ENCODE measurements around the gene MSMP. TPM values are rescaled to one million over a fixed set of nuclear protein-coding genes. Genes with fewer than 3 reads are reported as not detected.

The MSMP gene
- total and polyA plus RNA-seq, 5 donors from 2014 or later, result 0.69 TPM; not detected in 4

DNA sequence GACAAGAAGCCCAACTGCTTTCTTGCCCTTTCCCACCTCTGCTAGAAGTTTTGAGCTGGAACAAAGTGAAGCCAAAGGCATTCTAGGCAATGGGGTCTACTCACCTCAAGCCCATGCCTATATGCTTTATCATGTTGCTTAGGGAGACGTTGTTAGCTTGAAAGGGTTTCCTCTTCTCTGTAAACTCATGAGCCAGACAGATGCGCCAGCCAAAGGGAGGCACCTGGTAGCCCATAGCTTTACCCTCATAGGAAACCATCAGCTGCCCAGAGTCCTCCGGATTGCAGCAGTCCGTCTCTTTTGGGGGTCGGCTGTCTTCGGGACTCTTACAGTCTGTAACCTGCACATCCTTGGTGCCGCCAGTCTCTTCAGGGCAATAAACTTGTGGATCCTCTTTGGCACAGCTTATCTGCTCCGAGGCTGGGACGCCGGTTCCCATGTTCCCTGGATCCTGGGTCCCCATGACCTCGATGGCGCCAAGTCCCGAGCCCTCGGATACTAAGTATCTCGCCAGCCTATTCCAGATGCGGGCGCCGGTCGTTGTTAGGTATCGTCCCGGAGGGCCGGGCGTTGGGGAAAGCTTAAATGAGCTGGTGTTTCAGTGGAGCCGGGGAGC lies 5.7 kb downstream of the MSMP start:
- peak overlapping the region; percentile 80 for H3K27ac ChIP-seq (ENCODE audit: insufficient read depth, low read length, poor library complexity, severe bottlenecking)
- Mint-ChIP-seq H3K27me3 (no peaks in the 10 kb centered on the region), H3K27ac (peak overlapping the region; percentile 66 to 82 (median 80)), H3K36me3 (peaks cover 35% of the 10 kb centered on the region), H3K4me1 (peaks cover 24 to 66% (median 47%) of the 10 kb centered on the region in 4 donors), H3K9me3 (no peaks in the 10 kb centered on the region), H3K4me3 (peak overlapping the region; percentile 92 to 95 (median 93))
- peaks cover 46% of the 10 kb centered on the region for H3K4me1 ChIP-seq (ENCODE audit: control insufficient read depth, insufficient read depth, low read length, poor library complexity, severe bottlenecking)
- DNase-seq, result peak in 1 of 3 donors; percentile 42
- H3K4me3 ChIP-seq (ENCODE audit: low read depth, low read length), result peak overlapping the region; percentile 87
- H3K9me3 ChIP-seq (ENCODE audit: control insufficient read depth in 2 of 2, low read length in 2 of 2), result no peaks in the 10 kb centered on the region
- ATAC-seq (ENCODE audit: low read depth in 2 of 2), result no peak
- H3K36me3 ChIP-seq (ENCODE audit: control insufficient read depth, insufficient read depth, low read length), result peaks cover 30% of the 10 kb centered on the region
- H3K27me3 ChIP-seq (ENCODE audit: control insufficient read depth, insufficient read depth, low read length), result no peaks in the 10 kb centered on the region

DNA sequence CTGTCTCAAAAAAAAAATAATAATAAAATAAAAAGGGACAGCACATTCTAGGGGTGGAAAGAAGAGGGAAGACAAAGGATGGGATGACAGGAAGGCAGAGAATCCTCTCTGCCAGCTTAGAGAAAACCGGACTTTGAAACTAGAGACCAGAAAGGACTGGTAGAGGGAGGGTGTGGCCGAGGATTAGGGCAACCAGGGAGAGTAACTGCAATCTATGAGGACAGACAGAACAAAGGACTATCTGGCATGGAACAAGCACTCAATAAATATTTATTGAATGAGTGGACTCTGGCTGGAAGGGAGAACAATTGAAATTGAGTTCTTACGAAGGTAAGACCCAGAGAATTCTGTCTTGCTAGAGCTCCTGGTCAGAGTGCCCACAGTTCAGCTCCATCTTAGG lies 7.5 kb downstream of the MSMP start:
- H3K36me3 Mint-ChIP-seq, result peaks cover 37% of the 10 kb centered on the region
- Histone ChIP-seq H3K4me1 (ENCODE audit: control insufficient read depth, insufficient read depth, low read length, poor library complexity, severe bottlenecking) (peaks cover 46% of the 10 kb centered on the region), H3K36me3 (ENCODE audit: control insufficient read depth, insufficient read depth, low read length) (peaks cover 31% of the 10 kb centered on the region), H3K4me3 (ENCODE audit: low read depth, low read length) (peak overlapping the region; percentile 87), H3K27ac (ENCODE audit: insufficient read depth, low read length, poor library complexity, severe bottlenecking) (peak overlapping the region; percentile 7), H3K27me3 (ENCODE audit: control insufficient read depth, insufficient read depth, low read length) (no peaks in the 10 kb centered on the region), H3K9me3 (ENCODE audit: control insufficient read depth in 2 of 2, low read length in 2 of 2) (no peaks in the 10 kb centered on the region)
- no peaks in the 10 kb centered on the region for H3K27me3 Mint-ChIP-seq
- H3K27ac Mint-ChIP-seq, result peak overlapping the region in 2 of 3 donors; percentile 66 to 86
- H3K9me3 Mint-ChIP-seq, result no peaks in the 10 kb centered on the region
- ATAC-seq (ENCODE audit: low read depth in 2 of 2) (no peak), DNase-seq (no peak)
- H3K4me3 Mint-ChIP-seq, result peak overlapping the region; percentile 92 to 95 (median 93)
- H3K4me1 Mint-ChIP-seq, result peaks cover 24 to 64% (median 51%) of the 10 kb centered on the region in 4 donors

DNA sequence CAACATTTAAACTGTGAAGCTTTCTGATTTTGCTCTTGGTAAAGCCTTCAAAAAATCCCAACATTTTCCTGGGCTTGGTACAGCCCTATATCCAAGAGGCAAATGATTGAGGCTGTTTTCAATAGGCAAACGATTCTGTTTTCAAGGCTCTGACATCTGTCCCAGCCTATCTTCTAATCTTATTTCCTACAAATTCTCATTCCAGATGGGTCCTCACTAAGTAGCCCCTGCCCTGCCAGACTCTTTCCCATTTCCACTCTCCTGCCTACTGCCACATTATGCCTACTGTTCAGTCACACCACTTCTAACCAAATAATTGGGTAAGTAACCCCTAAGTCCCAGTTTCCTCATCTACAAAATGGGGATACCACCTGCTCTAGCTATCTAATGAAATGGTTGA lies 8.5 kb downstream of the MSMP start:
- no peak for ATAC-seq (ENCODE audit: low read depth in 2 of 2)
- Mint-ChIP-seq H3K4me1 (peaks cover 24 to 54% (median 49%) of the 10 kb centered on the region in 4 donors), H3K9me3 (no peaks in the 10 kb centered on the region), H3K27ac (peak overlapping the region in 2 of 3 donors; percentile 66 to 87), H3K27me3 (no peaks in the 10 kb centered on the region), H3K36me3 (peaks cover 31% of the 10 kb centered on the region), H3K4me3 (peak overlapping the region in 2 of 4 donors; percentile 92 to 93)
- no peaks in the 10 kb centered on the region for H3K9me3 ChIP-seq (ENCODE audit: control insufficient read depth in 2 of 2, low read length in 2 of 2)
- H3K4me3 ChIP-seq (ENCODE audit: low read depth, low read length), result peak overlapping the region; percentile 53
- H3K4me1 ChIP-seq (ENCODE audit: control insufficient read depth, insufficient read depth, low read length, poor library complexity, severe bottlenecking), result peaks cover 43% of the 10 kb centered on the region
- no peaks in the 10 kb centered on the region for H3K27me3 ChIP-seq (ENCODE audit: control insufficient read depth, insufficient read depth, low read length)
- H3K27ac ChIP-seq (ENCODE audit: insufficient read depth, low read length, poor library complexity, severe bottlenecking), result peak overlapping the region; percentile 2
- DNase-seq, result no peak
- peaks cover 37% of the 10 kb centered on the region for H3K36me3 ChIP-seq (ENCODE audit: control insufficient read depth, insufficient read depth, low read length)

DNA sequence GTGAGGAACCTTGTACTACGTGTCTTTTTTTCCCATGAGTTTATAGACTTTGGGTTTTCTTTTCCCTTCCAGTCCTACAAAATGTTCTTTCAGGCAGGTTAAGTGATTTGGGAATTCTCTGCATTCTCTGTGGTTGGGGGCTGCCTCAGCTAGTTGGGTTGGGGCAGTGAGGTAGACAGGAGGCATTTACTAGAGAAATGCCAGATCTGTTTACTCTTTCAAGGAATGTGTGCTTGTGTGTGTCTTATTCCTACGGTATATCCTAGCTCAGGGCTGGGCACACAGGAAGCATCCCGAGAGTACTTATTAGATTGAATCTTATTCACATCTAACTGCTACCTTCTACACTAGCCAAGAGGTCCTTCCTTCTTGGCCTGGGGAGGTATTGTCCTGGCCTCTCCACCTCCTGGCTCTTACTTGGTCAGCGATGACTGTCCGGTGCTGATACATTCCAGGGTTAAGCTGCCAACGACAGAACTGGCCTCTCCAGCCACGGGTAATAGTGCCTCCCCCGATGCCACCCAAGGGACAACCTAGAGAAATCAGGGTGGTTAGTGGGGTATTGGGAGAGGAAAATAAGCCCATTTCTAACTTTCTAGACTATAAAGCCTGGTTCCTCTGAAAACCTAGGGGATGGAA lies 10.1 kb downstream of the MSMP start:
- H3K27ac ChIP-seq (ENCODE audit: insufficient read depth, low read length, poor library complexity, severe bottlenecking), result no peak overlapping the region
- ATAC-seq (ENCODE audit: low read depth in 2 of 2) (no peak), DNase-seq (no peak)
- H3K4me1 ChIP-seq (ENCODE audit: control insufficient read depth, insufficient read depth, low read length, poor library complexity, severe bottlenecking), result peaks cover 32% of the 10 kb centered on the region
- H3K4me3 ChIP-seq (ENCODE audit: low read depth, low read length), result no peak overlapping the region
- no peak overlapping the region for H3K4me3 Mint-ChIP-seq
- no peaks in the 10 kb centered on the region for H3K27me3 Mint-ChIP-seq
- peaks cover 24 to 43% (median 39%) of the 10 kb centered on the region in 4 donors for H3K4me1 Mint-ChIP-seq
- H3K36me3 Mint-ChIP-seq, result peaks cover 32% of the 10 kb centered on the region
- no peaks in the 10 kb centered on the region for H3K27me3 ChIP-seq (ENCODE audit: control insufficient read depth, insufficient read depth, low read length)
- no peaks in the 10 kb centered on the region for H3K9me3 Mint-ChIP-seq
- peak overlapping the region in 2 of 3 donors; percentile 11 to 79 for H3K27ac Mint-ChIP-seq
- H3K36me3 ChIP-seq (ENCODE audit: control insufficient read depth, insufficient read depth, low read length), result peaks cover 52% of the 10 kb centered on the region
- no peaks in the 10 kb centered on the region for H3K9me3 ChIP-seq (ENCODE audit: control insufficient read depth in 2 of 2, low read length in 2 of 2)

DNA sequence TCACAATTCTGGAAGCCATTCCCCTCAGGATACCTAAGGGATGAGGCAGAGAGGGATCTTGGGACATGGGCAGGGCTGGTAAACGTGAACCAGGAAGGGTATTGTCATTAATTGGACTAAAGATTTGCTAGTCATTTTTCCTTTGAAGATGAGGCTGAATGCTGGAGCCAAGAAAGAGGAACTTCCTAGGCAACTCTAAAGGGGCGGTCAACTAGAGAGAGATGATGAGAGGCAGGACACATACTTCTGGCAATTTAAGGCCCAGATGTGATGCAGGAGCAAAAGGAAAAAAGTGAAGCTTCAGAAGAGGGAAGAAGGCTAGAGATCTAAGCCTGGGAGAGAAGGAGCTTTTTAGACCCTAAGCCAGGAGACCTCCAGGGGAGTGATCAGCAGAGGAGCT lies 10.6 kb downstream of the MSMP start:
- no peak overlapping the region for H3K4me3 ChIP-seq (ENCODE audit: low read depth, low read length)
- no peaks in the 10 kb centered on the region for H3K27me3 Mint-ChIP-seq
- H3K4me1 Mint-ChIP-seq, result peaks cover 24 to 43% (median 39%) of the 10 kb centered on the region in 4 donors
- no peaks in the 10 kb centered on the region for H3K9me3 Mint-ChIP-seq
- no peak overlapping the region for H3K4me3 Mint-ChIP-seq
- DNase-seq, result no peak
- peaks cover 56% of the 10 kb centered on the region for H3K36me3 ChIP-seq (ENCODE audit: control insufficient read depth, insufficient read depth, low read length)
- peaks cover 31% of the 10 kb centered on the region for H3K4me1 ChIP-seq (ENCODE audit: control insufficient read depth, insufficient read depth, low read length, poor library complexity, severe bottlenecking)
- peaks cover 37% of the 10 kb centered on the region for H3K36me3 Mint-ChIP-seq
- no peaks in the 10 kb centered on the region for H3K9me3 ChIP-seq (ENCODE audit: control insufficient read depth in 2 of 2, low read length in 2 of 2)
- peak overlapping the region in 2 of 3 donors; percentile 11 to 79 for H3K27ac Mint-ChIP-seq
- H3K27me3 ChIP-seq (ENCODE audit: control insufficient read depth, insufficient read depth, low read length), result no peaks in the 10 kb centered on the region
- no peak for ATAC-seq (ENCODE audit: low read depth in 2 of 2)
- no peak overlapping the region for H3K27ac ChIP-seq (ENCODE audit: insufficient read depth, low read length, poor library complexity, severe bottlenecking)

DNA sequence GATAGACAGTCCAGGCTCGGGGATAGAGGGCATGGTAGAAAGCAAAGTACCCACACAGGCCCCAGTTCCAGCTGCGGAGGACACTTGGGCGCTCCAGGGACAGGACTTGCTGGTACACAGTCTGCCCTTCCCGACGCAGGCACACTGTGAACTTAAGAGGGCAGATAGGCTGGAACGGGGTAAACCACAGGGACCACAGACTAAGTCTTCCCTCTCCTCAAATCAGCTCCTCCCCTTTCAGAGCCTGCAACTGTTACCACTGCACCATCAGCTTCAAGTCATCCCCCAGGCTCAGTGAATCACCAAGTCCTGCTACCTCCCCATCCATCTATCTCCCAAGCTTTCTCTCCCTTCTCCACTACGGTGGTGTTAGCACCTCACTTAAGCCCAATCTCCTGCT lies 12.3 kb downstream of the MSMP start:
- Mint-ChIP-seq H3K27ac (peak overlapping the region; percentile 33 to 86 (median 83)), H3K36me3 (peaks cover 45% of the 10 kb centered on the region), H3K4me3 (no peak overlapping the region), H3K4me1 (peaks cover 7 to 29% (median 22%) of the 10 kb centered on the region in 4 donors), H3K9me3 (no peaks in the 10 kb centered on the region), H3K27me3 (no peaks in the 10 kb centered on the region)
- H3K9me3 ChIP-seq (ENCODE audit: control insufficient read depth in 2 of 2, low read length in 2 of 2), result no peaks in the 10 kb centered on the region
- no peak for DNase-seq
- no peak for ATAC-seq (ENCODE audit: low read depth in 2 of 2)
- no peak overlapping the region for H3K4me3 ChIP-seq (ENCODE audit: low read depth, low read length)
- H3K36me3 ChIP-seq (ENCODE audit: control insufficient read depth, insufficient read depth, low read length), result peaks cover 73% of the 10 kb centered on the region
- H3K27me3 ChIP-seq (ENCODE audit: control insufficient read depth, insufficient read depth, low read length), result no peaks in the 10 kb centered on the region
- H3K4me1 ChIP-seq (ENCODE audit: control insufficient read depth, insufficient read depth, low read length, poor library complexity, severe bottlenecking), result peaks cover 14% of the 10 kb centered on the region
- H3K27ac ChIP-seq (ENCODE audit: insufficient read depth, low read length, poor library complexity, severe bottlenecking), result no peak overlapping the region

DNA sequence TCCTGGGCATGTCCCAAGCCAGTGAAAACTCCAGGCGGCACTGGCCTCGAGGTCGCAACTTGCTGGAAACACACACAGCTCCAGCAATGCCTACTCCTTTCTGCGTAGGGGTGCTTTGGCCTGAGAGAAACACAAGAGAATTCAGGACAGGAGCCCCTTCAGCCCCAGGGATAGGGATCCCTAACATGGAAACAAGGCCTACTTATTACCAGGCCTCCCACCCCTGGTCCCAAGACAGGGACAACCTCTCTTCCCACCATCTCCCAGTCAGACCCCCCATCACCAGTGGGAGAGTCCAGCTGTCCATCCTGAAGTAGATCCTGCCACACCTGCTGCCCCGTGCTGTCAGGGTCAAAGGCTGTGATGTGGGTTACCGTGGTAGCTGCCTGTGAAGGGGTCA lies 13.8 kb downstream of the MSMP start:
- DNase-seq, result no peak
- H3K9me3 ChIP-seq (ENCODE audit: control insufficient read depth in 2 of 2, low read length in 2 of 2), result no peaks in the 10 kb centered on the region
- peaks cover 48% of the 10 kb centered on the region for H3K36me3 Mint-ChIP-seq

More for the DNA sequence above, 13.8 kb downstream of the MSMP start:
- H3K27me3 ChIP-seq (ENCODE audit: control insufficient read depth, insufficient read depth, low read length), result no peaks in the 10 kb centered on the region
- no peaks in the 10 kb centered on the region for H3K4me1 ChIP-seq (ENCODE audit: control insufficient read depth, insufficient read depth, low read length, poor library complexity, severe bottlenecking)
- Mint-ChIP-seq H3K4me1 (peaks cover 5 to 26% (median 16%) of the 10 kb centered on the region in 4 donors), H3K27ac (no peak overlapping the region), H3K4me3 (no peak overlapping the region), H3K27me3 (no peaks in the 10 kb centered on the region), H3K9me3 (no peaks in the 10 kb centered on the region)
- no peak overlapping the region for H3K4me3 ChIP-seq (ENCODE audit: low read depth, low read length)
- ATAC-seq (ENCODE audit: low read depth in 2 of 2), result no peak
- H3K27ac ChIP-seq (ENCODE audit: insufficient read depth, low read length, poor library complexity, severe bottlenecking), result no peak overlapping the region
- peaks cover 82% of the 10 kb centered on the region for H3K36me3 ChIP-seq (ENCODE audit: control insufficient read depth, insufficient read depth, low read length)

Data from CD4-positive, CD25-positive, alpha-beta regulatory T cell (primary cell).